ENCODE measurements around the gene EPAS1. TPM values are rescaled to one million over a fixed set of nuclear protein-coding genes. Genes with fewer than 3 reads are reported as not detected.

EPAS1 gene
- total RNA-seq, 1 donor = 132 TPM

DNA sequence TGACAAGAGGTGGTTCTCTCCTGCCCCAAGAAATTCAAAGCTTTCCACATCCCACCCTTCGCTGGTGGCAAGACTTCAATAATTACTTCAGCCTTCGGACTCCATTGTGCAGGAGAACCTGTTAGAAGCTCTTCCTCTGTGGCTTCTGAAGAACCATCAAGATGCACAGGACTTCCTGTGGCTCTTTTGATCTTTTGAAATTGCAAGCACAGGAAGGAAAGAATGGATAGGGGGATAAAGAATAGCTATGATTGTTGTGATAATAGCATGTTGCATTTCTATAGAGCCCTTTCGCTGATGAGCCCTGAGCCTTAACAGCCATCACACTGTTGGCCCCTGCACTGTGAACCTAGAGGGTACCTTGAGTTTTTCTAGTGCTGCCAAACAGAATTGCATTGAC, 7.4 kb downstream of the EPAS1 start:
- TF ChIP-seq, protein P1, sequence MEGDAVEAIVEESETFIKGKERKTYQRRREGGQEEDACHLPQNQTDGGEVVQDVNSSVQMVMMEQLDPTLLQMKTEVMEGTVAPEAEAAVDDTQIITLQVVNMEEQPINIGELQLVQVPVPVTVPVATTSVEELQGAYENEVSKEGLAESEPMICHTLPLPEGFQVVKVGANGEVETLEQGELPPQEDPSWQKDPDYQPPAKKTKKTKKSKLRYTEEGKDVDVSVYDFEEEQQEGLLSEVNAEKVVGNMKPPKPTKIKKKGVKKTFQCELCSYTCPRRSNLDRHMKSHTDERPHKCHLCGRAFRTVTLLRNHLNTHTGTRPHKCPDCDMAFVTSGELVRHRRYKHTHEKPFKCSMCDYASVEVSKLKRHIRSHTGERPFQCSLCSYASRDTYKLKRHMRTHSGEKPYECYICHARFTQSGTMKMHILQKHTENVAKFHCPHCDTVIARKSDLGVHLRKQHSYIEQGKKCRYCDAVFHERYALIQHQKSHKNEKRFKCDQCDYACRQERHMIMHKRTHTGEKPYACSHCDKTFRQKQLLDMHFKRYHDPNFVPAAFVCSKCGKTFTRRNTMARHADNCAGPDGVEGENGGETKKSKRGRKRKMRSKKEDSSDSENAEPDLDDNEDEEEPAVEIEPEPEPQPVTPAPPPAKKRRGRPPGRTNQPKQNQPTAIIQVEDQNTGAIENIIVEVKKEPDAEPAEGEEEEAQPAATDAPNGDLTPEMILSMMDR (IDR thresholded peaks at IDR 0.05; ENCODE audit: insufficient read depth, low read depth, low read length) = no peak
- H3K4me3 ChIP-seq (ENCODE audit: low read depth, low read length) = no peak overlapping the region
- DNase-seq (ENCODE audit: low read depth) = no peak

DNA sequence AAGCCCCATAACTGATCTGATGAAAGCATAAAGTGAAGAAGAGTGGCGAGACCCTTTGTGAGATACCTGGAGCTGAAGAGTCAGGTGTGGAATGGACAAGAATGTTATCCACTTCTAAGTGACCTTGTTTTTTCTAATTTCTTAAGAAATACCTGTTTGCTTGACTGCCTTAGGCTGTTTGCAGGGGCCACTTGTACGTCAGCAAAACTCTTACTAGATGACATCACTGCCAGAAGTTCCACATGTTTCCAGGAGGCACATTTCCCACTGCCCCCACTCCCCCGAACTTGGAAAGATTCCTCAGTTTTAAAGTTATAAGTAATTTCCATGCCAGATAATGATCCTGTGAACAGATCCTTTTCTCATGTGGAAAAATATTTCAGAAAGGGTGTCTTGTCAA, 8.0 kb downstream of the EPAS1 start:
- no peak for DNase-seq (ENCODE audit: low read depth)
- no peak overlapping the region for H3K4me3 ChIP-seq (ENCODE audit: low read depth, low read length)
- TF ChIP-seq, protein P1 (IDR thresholded peaks at IDR 0.05; ENCODE audit: insufficient read depth, low read depth, low read length) = no peak

DNA sequence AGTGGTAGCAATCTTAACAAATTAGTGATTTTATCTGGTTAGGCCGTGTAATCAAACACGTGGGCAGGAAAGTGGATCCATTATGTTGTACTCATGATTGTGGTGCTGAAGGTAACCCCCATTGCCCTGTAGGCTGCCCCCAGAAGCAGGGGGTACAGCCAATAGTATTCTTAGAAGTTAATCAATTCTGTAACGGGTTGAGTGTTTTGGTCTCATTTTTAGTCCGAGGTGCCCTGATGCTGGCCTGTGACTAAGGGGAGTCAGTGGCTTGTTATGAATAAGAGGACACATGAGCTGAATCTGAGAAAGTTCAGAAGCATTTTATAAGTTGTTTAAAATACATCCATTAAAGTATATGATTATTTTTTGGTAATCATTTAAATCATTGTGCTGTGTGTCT, 8.6 kb downstream of the EPAS1 start:
- TF ChIP-seq, protein P1 (IDR thresholded peaks at IDR 0.05; ENCODE audit: insufficient read depth, low read depth, low read length) = no peak
- no peak for DNase-seq (ENCODE audit: low read depth)
- H3K4me3 ChIP-seq (ENCODE audit: low read depth, low read length) = no peak overlapping the region

DNA sequence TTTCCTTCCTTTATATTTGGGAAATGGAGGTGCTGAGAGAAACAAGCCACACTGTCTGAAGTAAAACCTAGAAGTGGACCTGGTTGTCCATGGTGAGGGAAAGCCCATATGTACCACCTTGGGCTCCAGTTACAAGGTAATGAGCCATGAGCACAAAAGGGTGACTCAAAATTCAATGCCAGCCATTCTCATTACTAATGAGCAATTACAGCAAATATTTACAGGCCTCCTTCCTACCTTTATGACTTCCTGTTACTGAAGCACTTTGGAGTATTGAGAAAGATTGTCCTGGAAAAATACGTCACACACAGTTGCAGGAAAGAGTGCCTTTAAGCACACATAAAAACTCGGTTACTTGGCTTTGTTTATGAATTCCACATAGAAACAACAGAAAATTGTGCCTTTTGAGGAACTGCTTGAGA, 9.1 kb downstream of the EPAS1 start:
- TF ChIP-seq, protein P1 (IDR thresholded peaks at IDR 0.05; ENCODE audit: insufficient read depth, low read depth, low read length) = no peak
- peak; percentile 95 for DNase-seq (ENCODE audit: low read depth)
- H3K4me3 ChIP-seq (ENCODE audit: low read depth, low read length) = no peak overlapping the region

DNA sequence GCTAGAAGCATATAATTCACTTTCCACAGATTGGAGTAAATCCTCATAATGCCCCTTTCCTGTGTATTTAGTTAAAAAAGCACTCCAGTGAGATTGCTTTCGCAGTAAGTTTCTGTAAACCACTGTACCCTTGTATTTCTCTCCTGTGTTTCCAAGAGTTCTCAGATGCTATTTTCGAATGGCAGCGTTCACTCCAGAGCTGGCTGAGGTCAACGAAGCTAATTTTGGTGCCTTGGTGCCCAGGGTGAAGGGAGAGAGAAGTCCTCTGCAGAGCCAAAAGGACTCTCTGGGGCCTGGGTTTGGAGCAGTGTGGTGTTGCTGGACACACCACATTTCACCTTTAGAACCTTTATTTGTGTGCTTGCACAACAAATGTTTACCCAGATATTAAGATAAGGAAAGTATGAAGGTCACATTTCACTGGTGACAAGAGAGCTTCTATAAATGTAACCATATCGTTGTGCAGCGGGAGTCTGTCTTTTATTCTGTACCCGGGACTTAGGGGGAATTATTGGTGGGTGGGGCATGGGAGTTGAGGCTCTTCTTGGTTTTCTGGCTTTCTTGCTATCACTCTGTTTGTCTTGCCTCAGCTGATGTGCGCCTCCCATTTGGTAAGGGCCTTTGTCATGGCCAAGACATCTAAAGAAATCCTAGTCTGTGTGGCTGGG, 9.9 kb downstream of the EPAS1 start:
- no peak for DNase-seq (ENCODE audit: low read depth)

DNA sequence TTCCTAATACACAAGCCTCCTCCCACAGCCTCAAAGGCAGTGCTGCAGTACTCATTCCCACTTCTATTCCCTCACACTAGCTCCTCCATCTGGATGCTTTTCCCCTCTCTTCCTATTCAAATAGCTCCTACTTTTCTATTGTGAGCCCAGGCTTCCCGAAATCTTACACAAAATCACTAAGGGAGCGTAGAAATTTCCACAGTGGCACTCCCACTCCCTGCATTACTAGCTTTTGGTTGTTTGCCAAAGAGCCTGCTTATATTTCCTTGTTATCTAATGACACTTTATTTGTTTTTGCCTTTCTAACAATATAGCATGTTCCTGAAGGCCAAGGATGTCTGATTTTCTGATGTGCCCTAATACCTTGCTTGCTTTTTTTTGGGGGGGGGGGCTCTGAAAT, 10.9 kb downstream of the EPAS1 start:
- no peak overlapping the region for H3K4me3 ChIP-seq (ENCODE audit: low read depth, low read length)
- TF ChIP-seq, protein P1 (IDR thresholded peaks at IDR 0.05; ENCODE audit: insufficient read depth, low read depth, low read length) = peak; percentile 5
- peak; percentile 57 for DNase-seq (ENCODE audit: low read depth)

More for the DNA sequence above, 9.9 kb downstream of the EPAS1 start:
- TF ChIP-seq, protein P1 (IDR thresholded peaks at IDR 0.05; ENCODE audit: insufficient read depth, low read depth, low read length) = no peak
- H3K4me3 ChIP-seq (ENCODE audit: low read depth, low read length) = no peak overlapping the region

DNA sequence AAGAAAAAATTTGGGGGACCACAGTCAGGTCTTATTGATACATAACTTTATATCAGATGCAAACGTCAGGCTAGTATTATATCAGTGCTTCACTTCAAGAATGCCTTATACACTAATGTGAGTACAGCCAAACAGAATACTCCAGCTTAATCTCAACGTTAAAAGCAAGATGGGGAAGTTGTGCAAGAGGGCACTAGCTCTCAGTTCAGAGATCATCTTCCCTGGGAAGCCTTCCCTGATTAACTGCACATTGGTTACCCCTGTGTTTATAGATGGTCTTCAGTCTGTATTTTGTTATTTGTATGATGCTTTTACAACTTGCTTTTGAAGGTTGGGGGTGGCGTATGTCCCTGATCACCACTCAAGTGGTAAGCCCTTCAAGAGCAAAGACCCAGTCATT, 11.4 kb downstream of the EPAS1 start:
- no peak overlapping the region for H3K4me3 ChIP-seq (ENCODE audit: low read depth, low read length)
- TF ChIP-seq, protein P1 (IDR thresholded peaks at IDR 0.05; ENCODE audit: insufficient read depth, low read depth, low read length) = no peak
- DNase-seq (ENCODE audit: low read depth) = peak; percentile 85

All from fibroblast of villous mesenchyme (primary cell).